GM19455 (cell line): ENCODE data around the gene PEX11B.
A peak's percentile ranks its signal among the peaks of the same experiment; 100 is the strongest.
"Not testable (repeated sequence)": the region's sequence is repeated elsewhere in the genome, so short reads cannot be mapped to it uniquely, and the experiment has no call there.

Experiments used
- ATAC-seq: cut with Tn5 transposase; IDR thresholded peaks from one replicate; pipeline ENCODE4 v1.9.1; 2021; ENCODE audit not compliant: unreplicated experiment

The PEX11B gene

GRCh38 chr1:145953861-145954260 is 35.3 kb upstream of the PEX11B start:
- ATAC-seq = no peak

- ATAC-seq = no peak
Measured at GRCh38 chr1:145952903-145953302, 34.4 kb upstream of the PEX11B start.

DNA sequence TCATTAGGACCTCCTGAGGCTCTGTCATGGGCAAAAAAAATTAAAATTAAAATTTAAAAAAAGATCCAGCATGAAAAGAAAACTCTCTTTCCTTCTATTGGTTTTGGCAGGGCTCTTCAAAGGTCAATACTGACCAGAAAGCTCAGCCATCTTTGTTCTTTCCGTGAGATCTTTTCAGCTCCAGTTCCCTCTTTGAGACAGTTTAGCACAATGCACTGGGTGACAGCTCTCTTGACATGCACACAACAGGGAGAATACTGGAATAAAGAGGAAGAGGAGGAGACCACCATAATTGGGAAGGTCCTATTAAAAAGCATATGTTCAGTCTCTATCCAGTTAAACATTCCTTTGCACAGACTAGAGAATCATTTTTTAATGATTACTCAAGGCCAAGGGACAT is 33.0 kb upstream of the PEX11B start:
- ATAC-seq = no peak

DNA sequence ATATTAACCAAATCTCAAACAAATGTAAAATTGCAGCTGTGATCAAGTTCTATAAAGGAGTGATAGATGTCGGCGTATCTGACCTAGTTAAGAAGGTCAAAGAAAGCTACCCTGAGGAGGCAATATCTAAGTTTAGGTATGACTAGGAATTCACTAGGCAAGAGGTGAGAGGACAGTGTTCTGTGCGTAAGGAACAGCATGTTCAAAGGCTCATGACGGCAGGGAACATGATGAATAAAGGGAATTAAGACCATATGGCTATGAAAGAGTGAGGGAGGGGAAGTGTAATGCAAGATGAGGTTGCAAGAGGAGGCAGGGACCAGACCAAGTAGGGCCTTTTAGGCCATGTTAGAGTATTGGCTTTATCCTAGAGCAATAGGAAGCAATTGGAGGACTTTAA is 30.7 kb upstream of the PEX11B start:
- ATAC-seq = no peak

DNA sequence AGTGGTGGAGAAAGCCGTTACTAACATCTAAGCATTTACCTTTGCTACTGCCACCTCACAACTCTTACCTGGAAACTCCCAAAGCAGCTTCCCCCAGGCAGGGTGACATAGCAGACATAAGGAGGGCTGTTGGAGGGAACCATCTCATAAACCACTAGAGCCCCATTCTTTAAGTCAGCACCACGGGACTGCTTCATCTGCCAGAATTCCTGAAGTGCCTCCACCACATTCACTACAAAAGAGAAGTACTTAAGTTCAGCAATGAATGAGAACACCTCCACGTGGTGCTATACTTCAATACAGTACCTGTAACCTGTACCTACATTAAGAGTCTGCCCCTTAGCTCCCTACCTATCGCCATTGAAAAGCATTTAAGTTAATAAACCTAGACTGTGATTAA is 29.0 kb upstream of the PEX11B start:
- ATAC-seq = no peak

DNA sequence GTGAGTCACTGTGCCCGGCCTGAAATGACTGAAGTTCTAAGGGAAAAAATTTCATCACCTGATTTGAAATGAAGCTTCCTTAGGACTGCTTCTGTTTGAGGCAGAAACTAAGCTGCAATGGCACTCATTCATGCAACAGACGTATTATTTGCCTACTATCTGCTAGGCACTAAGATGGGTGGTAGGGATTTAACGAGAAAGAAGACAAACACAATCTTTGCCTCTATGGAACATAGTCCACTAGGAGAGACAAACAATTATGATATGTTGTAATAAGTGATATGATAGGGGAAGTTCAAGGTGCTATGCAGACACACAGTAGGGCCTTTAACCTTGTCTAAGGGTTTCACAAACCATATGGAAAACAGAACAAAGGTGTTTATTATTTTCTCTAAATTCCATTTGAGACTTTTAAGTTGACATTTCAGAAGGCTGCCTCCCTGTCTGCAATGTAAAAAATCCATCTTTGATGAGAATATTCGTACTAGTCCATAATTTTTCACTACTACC is 28.0 kb upstream of the PEX11B start:
- no peak for ATAC-seq

DNA sequence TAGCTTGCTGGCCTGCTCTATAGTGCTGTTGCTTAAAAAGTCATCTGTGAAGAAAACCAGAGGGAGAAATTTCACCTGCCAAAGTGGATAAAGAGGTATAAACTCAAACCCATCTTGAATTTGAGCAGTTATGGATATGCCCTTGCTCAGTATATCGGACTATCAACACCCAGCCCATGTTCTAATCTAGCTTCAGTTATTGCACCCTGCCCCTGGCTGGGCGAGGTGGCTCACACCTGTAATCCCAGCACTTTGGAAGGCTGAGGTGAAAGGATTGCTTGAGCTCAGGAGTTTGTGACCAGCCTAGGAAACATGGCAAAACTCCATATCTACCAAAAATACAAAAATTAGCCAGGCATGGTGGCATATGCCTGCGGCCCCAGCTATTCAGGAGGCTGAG is 26.0 kb upstream of the PEX11B start:
- ATAC-seq = no peak

DNA sequence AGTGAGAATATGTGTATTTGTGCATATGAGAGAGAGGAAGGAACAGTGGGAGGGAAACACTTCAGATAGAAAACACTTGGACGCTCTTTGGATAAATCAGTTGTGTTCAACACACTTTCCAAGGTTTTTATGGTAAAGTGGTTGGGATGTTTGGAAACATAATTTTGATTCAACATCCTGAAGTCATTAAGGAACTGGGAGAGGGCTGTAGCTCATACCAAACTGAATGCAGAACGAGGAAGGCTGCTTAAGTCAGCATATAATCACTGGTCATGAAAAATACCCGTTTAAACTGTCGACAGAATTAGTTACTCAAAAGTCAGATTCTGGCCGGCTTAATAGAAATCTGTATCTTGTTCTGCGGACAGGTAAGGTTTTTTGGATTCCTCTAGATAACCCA is 24.4 kb upstream of the PEX11B start:
- no peak for ATAC-seq

DNA sequence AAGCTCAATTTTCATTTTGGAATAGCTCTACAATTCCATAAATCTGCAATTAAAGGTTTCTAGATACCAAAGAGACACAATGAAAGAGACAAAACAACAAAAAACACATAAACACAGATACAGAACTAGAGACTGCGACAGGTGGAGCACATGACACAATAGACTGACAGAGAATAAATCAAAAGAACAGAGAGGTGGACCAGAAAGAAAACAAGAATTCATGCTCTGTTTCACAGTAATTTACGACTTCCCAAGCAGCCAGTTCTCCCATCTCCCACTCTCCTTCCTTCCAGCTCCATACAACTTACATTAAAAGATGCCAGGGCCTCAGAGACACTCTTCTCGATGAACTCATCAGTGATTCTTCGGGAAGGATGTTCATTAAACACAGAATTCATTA is 23.9 kb upstream of the PEX11B start:
- no peak for ATAC-seq

DNA sequence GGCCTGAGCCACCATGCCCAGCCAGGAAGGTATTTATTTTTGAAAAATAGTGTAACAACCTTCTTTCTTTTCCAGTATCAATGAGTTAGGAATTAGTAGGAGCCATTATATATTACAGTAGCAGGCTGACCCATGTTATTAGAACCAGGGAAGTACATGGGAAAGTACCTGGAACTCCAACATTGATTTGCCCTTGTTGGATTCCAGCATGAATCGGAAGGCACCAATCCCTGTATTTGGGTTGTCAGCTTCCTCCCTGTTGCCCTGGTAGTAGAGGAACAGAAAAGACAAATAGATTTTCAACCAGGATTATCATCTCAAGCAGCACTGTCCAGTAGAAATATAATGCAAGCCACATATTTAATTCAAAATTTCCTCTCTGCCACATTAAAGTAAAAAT is 18.9 kb upstream of the PEX11B start:
- no peak for ATAC-seq

GRCh38 chr1:145936247-145936646 is 17.7 kb upstream of the PEX11B start:
- ATAC-seq = no peak

DNA sequence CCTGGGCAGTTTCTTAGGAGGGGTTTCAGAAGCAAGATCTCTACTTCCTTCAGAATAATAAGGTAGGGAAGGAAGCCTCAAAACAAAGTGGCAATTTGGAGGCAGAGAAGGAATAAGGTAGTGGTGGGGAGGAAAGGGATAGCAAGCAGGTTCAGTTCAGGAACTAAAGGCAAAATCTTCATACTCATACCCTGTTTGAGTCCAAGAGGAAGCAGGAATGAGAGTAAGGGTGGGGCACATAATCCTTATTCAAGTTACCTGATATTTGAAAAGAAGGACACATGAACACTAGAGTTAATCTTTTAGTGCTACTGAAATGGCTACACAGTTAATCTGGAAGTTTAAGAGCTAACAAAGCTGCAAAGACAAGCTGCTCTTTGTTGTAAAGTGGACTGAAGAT is 17.2 kb upstream of the PEX11B start:
- ATAC-seq = no peak

DNA sequence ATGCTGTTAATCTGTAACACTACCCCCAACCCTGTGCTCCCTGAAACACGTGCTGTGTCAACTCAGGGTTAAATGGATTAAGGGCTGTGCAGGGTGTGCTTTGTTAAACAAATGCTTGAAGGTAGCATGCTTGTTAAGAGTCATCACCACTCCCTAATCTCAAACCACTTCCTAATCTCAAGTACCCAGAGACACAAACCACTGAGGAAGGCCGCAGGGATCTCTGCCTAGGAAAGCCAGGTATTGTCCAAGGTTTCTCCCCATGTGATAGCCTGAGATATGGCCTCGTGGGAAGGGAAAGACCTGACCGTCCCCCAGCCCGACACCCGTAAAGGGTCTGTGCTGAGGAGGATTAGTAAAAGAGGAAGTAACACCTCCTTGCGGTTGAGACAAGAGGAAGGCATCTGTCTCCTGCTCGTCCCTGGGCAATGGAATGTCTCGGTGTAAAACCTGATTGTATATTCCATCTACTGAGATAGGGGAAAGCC is 14.0 kb upstream of the PEX11B start:
- not testable (repeated sequence) for ATAC-seq

DNA sequence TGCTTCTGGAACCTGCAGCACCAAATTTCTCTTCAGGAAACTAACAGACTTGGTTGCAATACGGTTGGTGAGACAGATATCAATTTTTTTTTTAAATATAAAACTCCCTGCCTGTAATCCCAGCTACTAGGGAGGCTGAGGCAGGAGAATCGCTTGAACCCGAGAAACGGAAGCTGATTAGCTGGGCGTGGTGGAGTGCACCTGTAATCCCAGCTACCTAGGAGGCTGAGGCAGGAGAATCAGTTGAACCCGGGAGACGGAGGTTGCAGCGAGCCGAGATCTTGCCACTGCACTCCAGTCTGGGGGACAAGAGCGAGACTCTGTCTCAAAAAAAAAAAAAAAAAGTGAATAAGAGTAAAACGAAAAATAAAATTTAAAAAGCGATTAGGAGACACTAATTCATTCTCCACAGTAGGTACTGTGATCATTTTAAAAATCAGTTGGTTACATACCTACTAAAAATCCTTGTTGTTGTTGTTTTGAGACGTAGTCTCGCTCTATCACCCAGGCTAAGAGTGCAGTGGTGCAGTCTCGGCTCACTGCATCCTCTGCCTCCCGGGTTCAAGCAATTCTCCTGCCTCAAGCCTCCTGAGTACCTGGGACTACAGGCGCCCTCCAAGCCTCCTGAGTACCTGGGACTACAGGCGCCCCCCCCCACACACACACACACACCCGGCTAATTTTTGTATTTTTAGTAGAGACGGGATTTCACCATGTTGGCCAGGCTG is 9.6 kb upstream of the PEX11B start:
- no peak for ATAC-seq

DNA sequence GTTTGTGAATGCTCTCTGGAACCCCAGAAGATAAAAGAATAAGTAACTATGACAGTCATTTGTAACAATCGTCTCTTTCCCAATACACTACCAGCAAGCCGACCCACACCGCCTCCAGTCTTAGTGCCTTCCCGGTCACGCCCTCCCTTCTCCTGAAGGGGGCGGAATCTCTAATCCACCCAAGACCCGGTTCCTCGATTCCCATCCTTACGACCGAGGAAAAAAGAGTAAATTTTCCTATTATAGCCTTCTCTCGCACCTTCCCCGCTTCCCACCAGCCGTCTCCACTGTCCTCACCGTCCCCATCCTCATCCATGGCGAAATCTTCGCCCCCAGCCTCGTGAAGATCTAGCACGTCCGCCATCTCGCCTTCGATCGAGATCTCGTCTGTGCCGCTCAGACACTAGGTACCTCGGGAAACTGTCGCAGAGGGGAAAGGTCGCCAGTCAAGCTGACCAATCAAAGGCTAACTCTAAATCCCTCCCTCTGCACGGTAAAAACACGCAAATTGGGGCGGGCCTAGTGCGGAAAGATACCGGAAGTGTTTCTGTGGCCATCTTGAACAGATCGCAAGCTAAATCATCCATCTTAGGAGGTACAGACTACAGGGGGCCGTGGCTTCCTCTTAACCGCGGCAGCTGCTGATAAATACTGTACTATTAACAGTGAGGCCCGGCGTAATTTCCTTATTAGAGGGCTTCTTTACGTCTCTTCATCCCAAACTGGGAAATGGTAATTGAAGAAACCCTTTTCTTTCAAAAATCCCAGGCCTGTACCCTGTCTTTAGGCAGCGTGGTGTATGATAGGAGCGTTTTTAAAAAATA is 8.8 kb upstream of the PEX11B start, which contains the start of gene RBM8A:
RBM8A (minus strand) TSS at position 422 of the 824 bp plus-strand sequence; CDS start at position 364, 58 bp downstream.
- peak; percentile 97 for ATAC-seq

DNA sequence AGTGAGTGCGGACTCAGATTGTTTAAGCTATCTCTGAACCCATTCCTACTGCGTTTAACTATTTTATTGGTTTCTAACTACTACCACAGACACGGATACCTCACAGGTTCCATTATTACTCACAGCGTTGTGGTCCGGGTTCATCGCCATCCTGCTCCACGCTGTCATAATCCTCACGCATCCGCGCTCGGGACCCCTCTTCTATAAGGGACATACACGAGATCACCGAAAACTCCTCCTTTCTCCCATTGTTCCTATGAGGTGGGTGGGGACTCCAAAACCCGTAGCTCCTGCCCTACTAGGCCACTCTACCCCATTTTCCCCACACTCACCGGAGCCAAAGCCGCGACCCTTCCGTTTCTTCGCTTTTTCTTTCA is 8.2 kb upstream of the PEX11B start:
- peak; percentile 2 for ATAC-seq

- no peak for ATAC-seq
Measured at GRCh38 chr1:145922266-145922665, 3.7 kb upstream of the PEX11B start.

- ATAC-seq = not testable (repeated sequence)
Measured at GRCh38 chr1:145920297-145920696, 1.8 kb upstream of the PEX11B start.

GRCh38 chr1:145918992-145919939 is 749 bp upstream of the PEX11B start:
- ATAC-seq = peak; percentile 82

- ATAC-seq = no peak
Measured at GRCh38 chr1:145917595-145917994, 922 bp downstream of the PEX11B start.

- no peak for ATAC-seq
Measured at GRCh38 chr1:145916745-145917144, 1.8 kb downstream of the PEX11B start.
